ENCODE results near the gene RAD51B. TPM values are rescaled to one million over a fixed set of nuclear protein-coding genes. Genes with fewer than 3 reads are reported as not detected.
"Not testable (repeated sequence)": the region's sequence is repeated elsewhere in the genome, so short reads cannot be mapped to it uniquely, and the experiment has no call there.

RAD51B gene
- total and polyA plus RNA-seq, 4 donors = 2.8 to 39.6 (median 13.3) TPM; not detected in 1

DNA sequence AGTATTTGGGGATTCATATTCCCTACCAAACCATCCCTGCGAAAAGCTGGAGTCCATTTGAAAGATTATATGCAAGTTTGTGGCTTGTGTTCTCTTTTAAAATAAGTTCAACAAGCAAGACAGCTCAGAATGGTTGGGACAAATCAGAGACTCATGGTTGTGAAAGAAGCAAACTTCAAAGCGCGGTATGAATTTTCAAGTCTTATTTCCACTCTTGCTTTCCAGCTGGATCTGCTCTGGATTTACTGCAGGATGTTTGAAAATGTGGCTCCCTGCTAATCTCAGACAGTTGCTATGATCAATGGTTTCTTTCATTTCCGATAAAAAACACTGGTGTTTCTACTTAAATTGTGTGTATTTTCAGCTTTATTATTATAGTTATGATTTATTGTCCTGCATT, 477.5 kb downstream of the RAD51B start:
- Histone ChIP-seq H3K36me3 (ENCODE audit: control insufficient read depth in 1 of 2, insufficient read depth in 2 of 2, low read length in 1 of 2) (no peaks in the 10 kb centered on the region), H3K9me3 (ENCODE audit: control insufficient read depth, low read length) (peaks cover under 1% of the 10 kb centered on the region), H3K27ac (ENCODE audit: low read depth in 1 of 2, low read length in 2 of 2) (no peak overlapping the region), H3K4me3 (ENCODE audit: low read length in 2 of 2) (no peak overlapping the region), H3K27me3 (ENCODE audit: control insufficient read depth in 1 of 2, insufficient read depth in 2 of 2, low read length in 1 of 2) (no peaks in the 10 kb centered on the region), H3K4me1 (ENCODE audit: control insufficient read depth in 1 of 2, insufficient read depth in 2 of 2, low read length in 2 of 2) (peaks cover 0 to 2% of the 10 kb centered on the region in 2 donors)
- intact Hi-C loops (cut with DNase I) = no loop called here
- WGBS, 2 donors = 87 to 88% methylated on average over 4 of the region's 4 CpGs
- DNase-seq (no peak), ATAC-seq (ENCODE audit: low FRiP score) (no peak)

DNA sequence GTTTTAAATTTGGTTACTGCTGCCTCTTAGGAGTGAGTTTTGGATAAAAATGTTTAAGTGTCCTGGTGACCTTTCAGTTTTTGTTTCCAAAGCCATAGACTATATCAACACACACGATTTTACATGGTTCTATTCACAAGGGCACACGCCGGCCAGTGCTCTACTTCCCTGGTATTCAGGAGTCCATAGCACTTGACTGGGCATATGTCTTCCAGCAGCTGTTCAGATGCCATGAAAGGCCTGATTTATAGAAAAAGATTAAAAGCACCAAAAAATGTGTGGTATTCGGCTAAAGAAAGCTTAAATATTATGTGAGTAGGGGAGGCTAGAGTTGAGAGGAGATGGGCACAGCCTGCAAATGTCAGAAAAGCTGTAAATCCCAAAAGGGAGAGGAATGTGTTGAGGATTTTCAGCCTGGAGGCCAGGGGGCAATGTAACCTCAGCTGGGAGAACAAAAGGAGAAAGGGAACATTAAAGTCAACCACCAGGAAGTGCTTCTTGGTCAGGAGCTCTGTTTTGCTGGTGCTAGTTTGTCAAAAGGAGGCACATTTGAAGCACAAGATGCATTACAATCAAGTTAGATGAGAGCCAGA, 478.4 kb downstream of the RAD51B start:
- Histone ChIP-seq H3K4me3 (ENCODE audit: low read length in 2 of 2) (no peak overlapping the region), H3K36me3 (ENCODE audit: control insufficient read depth in 1 of 2, insufficient read depth in 2 of 2, low read length in 1 of 2) (no peaks in the 10 kb centered on the region), H3K27ac (ENCODE audit: low read depth in 1 of 2, low read length in 2 of 2) (no peak overlapping the region), H3K4me1 (ENCODE audit: control insufficient read depth in 1 of 2, insufficient read depth in 2 of 2, low read length in 2 of 2) (peaks cover 0 to 2% of the 10 kb centered on the region in 2 donors), H3K27me3 (ENCODE audit: control insufficient read depth in 1 of 2, insufficient read depth in 2 of 2, low read length in 1 of 2) (no peaks in the 10 kb centered on the region), H3K9me3 (ENCODE audit: control insufficient read depth, low read length) (peaks cover 1% of the 10 kb centered on the region)
- DNase-seq (no peak), ATAC-seq (ENCODE audit: low FRiP score) (no peak)
- 73 to 74% methylated on average over 4 of the region's 4 CpGs for WGBS, 2 donors
- intact Hi-C loops (cut with DNase I) = no loop called here

DNA sequence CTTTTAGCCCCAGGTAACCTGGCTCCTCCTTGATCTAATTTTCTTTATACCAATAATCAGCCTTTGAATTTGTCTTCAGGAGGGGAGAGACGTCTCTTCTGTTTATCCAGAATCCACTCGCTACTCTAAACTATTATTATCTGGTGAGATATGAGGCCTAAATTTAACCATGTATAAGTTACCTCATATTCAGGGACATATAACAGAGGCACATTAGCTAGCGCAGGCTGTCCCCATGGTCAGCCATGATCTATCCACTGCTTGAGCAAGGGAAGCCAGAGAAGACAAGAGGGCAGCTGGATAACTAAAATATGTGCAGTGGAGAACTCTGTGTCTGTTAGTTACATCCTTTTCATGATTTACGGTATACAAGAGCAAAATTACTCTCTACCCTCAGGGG, 481.0 kb downstream of the RAD51B start:
- Histone ChIP-seq H3K4me1 (ENCODE audit: control insufficient read depth in 1 of 2, insufficient read depth in 2 of 2, low read length in 2 of 2) (peaks cover 0 to 2% of the 10 kb centered on the region in 2 donors), H3K27ac (ENCODE audit: low read depth in 1 of 2, low read length in 2 of 2) (no peak overlapping the region), H3K9me3 (ENCODE audit: control insufficient read depth, low read length) (peaks cover 1% of the 10 kb centered on the region), H3K36me3 (ENCODE audit: control insufficient read depth in 1 of 2, insufficient read depth in 2 of 2, low read length in 1 of 2) (no peaks in the 10 kb centered on the region), H3K27me3 (ENCODE audit: control insufficient read depth in 1 of 2, insufficient read depth in 2 of 2, low read length in 1 of 2) (no peaks in the 10 kb centered on the region), H3K4me3 (ENCODE audit: low read length in 2 of 2) (no peak overlapping the region)
- no peak for DNase-seq
- 90 to 93% methylated on average over 4 of the region's 4 CpGs for WGBS, 2 donors
- no peak for ATAC-seq (ENCODE audit: low FRiP score)
- intact Hi-C loops (cut with DNase I) = loop anchor here in 1 of 2 donors (10.0 kb wide), 1 partner anchor 224 kb away; no protein-coding TSS in a partner anchor

DNA sequence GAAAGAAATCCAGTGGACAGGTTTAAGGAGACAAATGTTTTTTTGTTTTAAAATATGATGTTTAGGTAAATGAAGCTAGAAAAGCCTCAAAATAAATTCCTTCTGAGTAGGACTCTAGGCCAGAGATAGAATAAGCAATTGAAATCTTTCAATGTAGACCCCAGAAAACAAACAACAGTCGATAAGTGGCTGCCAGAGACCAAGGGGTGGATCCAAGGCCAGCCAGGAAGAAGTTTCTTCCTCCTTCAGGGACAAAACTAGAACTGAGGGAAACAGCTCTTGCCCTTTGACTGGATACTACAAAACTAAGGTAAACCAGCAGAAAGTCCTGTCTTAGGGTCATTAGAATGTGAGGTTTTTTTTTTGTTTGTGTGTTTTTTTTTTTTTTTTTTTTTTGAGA, 481.6 kb downstream of the RAD51B start:
- no peak overlapping the region for H3K4me3 ChIP-seq (ENCODE audit: low read length in 2 of 2)
- no peak for DNase-seq
- peaks cover 1% of the 10 kb centered on the region for H3K9me3 ChIP-seq (ENCODE audit: control insufficient read depth, low read length)
- H3K27me3 ChIP-seq (ENCODE audit: control insufficient read depth in 1 of 2, insufficient read depth in 2 of 2, low read length in 1 of 2) = no peaks in the 10 kb centered on the region
- H3K36me3 ChIP-seq (ENCODE audit: control insufficient read depth in 1 of 2, insufficient read depth in 2 of 2, low read length in 1 of 2) = no peaks in the 10 kb centered on the region
- no peak overlapping the region for H3K27ac ChIP-seq (ENCODE audit: low read depth in 1 of 2, low read length in 2 of 2)
- intact Hi-C loops (cut with DNase I) = loop anchor here in 1 of 2 donors (10.0 kb wide), 1 partner anchor 224 kb away; no protein-coding TSS in a partner anchor
- ATAC-seq (ENCODE audit: low FRiP score) = no peak
- H3K4me1 ChIP-seq (ENCODE audit: control insufficient read depth in 1 of 2, insufficient read depth in 2 of 2, low read length in 2 of 2) = peaks cover 0 to 2% of the 10 kb centered on the region in 2 donors
- 48 to 64% methylated on average over 1 of the region's 1 CpG for WGBS, 2 donors

DNA sequence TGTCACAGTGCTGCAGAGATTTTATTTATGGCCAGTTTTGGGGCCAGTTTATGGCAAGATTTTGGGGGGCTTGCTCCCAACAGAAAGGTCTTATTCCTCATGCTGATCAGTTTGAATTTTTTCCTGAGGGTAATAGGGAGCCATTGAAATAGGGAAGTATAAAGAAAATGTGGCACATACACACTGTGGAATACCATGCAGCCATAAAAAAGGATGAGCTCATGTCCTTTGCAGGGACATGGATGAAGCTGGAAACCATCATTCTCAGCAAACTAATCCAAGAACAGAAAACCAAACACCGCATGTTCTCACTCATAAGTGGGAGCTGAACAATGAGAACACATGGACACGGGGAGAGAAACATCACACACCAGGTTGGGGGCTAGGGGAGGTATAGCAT, 483.4 kb downstream of the RAD51B start:
- not testable (repeated sequence) for H3K4me3 ChIP-seq (ENCODE audit: low read length in 2 of 2); ATAC-seq (ENCODE audit: low FRiP score); H3K4me1 ChIP-seq (ENCODE audit: control insufficient read depth in 1 of 2, insufficient read depth in 2 of 2, low read length in 2 of 2); DNase-seq; H3K9me3 ChIP-seq (ENCODE audit: control insufficient read depth, low read length); H3K27me3 ChIP-seq (ENCODE audit: control insufficient read depth in 1 of 2, insufficient read depth in 2 of 2, low read length in 1 of 2); H3K36me3 ChIP-seq (ENCODE audit: control insufficient read depth in 1 of 2, insufficient read depth in 2 of 2, low read length in 1 of 2); H3K27ac ChIP-seq (ENCODE audit: low read depth in 1 of 2, low read length in 2 of 2)
- 100% methylated on average over 2 of the region's 2 CpGs for WGBS, 2 donors
- intact Hi-C loops (cut with DNase I) = loop anchor here in 1 of 2 donors (10.0 kb wide), 1 partner anchor 222 kb away; no protein-coding TSS in a partner anchor

DNA sequence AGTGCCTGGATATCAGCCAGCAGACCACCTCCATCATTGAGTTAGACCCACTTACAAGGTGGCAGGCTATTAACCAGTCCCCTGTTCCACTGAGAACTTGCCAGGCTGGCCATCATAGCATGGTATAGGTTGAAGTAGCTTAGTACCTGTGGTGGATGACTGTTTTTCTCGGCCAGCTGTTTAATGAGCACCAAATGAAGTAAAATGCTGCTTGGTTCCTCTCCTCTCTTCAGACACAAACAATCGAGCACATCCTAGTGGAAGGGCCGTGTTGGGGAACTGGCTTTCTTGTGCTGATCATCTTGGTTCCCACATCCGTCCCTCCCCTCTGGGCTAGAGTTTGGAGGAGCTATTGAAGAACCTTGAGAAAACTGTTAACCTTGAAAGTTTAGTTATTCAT, 486.2 kb downstream of the RAD51B start:
- peaks cover 1% of the 10 kb centered on the region for H3K9me3 ChIP-seq (ENCODE audit: control insufficient read depth, low read length)
- intact Hi-C loops (cut with DNase I) = loop anchor here in 1 of 2 donors (5.0 to 10.0 kb wide), 3 partner anchors 57 to 219 kb away; no protein-coding TSS in a partner anchor
- 91 to 94% methylated on average over 4 of the region's 4 CpGs for WGBS, 2 donors
- H3K27me3 ChIP-seq (ENCODE audit: control insufficient read depth in 1 of 2, insufficient read depth in 2 of 2, low read length in 1 of 2) = no peaks in the 10 kb centered on the region
- ATAC-seq (ENCODE audit: low FRiP score) (no peak), DNase-seq (no peak)
- H3K4me1 ChIP-seq (ENCODE audit: control insufficient read depth in 1 of 2, insufficient read depth in 2 of 2, low read length in 2 of 2) = peaks cover 0 to 4% of the 10 kb centered on the region in 2 donors
- no peaks in the 10 kb centered on the region for H3K36me3 ChIP-seq (ENCODE audit: control insufficient read depth in 1 of 2, insufficient read depth in 2 of 2, low read length in 1 of 2)
- H3K27ac ChIP-seq (ENCODE audit: low read depth in 1 of 2, low read length in 2 of 2) = no peak overlapping the region
- H3K4me3 ChIP-seq (ENCODE audit: low read length in 2 of 2) = no peak overlapping the region

DNA sequence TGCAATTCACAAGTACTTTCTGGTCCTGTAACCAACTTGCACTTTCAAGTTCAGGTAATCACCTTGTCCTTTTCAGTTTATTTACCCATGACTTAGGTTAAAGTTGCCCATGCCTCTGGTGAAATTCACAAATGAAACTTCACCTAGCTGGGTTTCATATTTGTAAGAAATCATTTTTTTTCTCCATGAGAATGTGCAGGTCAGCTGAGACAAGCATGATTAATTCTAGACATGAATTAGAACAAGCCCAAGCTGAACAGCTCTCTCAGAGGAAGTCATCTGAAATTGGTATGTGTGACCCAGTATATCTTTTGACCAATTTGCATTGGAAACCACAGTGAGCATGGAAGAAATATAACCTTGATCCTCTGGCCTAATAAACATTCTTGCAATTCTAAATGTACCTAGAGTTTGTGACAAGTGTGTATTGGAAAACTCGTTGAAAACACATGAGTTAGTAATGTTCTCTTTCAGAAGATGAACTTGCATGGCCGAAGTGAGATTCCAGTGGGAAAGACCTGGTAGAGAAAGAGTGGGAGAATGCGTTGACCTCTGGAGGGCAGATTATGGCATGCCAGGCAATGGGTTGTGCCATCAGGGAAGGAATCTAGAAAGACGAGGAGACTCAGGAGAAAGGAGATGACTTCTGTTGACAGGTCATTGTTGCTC, 486.8 kb downstream of the RAD51B start:
- no peak for ATAC-seq (ENCODE audit: low FRiP score)
- peaks cover 0 to 4% of the 10 kb centered on the region in 2 donors for H3K4me1 ChIP-seq (ENCODE audit: control insufficient read depth in 1 of 2, insufficient read depth in 2 of 2, low read length in 2 of 2)
- no peaks in the 10 kb centered on the region for H3K36me3 ChIP-seq (ENCODE audit: control insufficient read depth in 1 of 2, insufficient read depth in 2 of 2, low read length in 1 of 2)
- intact Hi-C loops (cut with DNase I) = loop anchor here in 1 of 2 donors (5.0 to 10.0 kb wide), 3 partner anchors 56 to 218 kb away; no protein-coding TSS in a partner anchor
- no peak overlapping the region for H3K4me3 ChIP-seq (ENCODE audit: low read length in 2 of 2)
- peak overlapping the region; percentile 39 to 71 for H3K27ac ChIP-seq (ENCODE audit: low read depth in 1 of 2, low read length in 2 of 2)
- peaks cover 1% of the 10 kb centered on the region for H3K9me3 ChIP-seq (ENCODE audit: control insufficient read depth, low read length)
- 76 to 84% methylated on average over 4 of the region's 4 CpGs for WGBS, 2 donors
- DNase-seq = no peak
- no peaks in the 10 kb centered on the region for H3K27me3 ChIP-seq (ENCODE audit: control insufficient read depth in 1 of 2, insufficient read depth in 2 of 2, low read length in 1 of 2)

DNA sequence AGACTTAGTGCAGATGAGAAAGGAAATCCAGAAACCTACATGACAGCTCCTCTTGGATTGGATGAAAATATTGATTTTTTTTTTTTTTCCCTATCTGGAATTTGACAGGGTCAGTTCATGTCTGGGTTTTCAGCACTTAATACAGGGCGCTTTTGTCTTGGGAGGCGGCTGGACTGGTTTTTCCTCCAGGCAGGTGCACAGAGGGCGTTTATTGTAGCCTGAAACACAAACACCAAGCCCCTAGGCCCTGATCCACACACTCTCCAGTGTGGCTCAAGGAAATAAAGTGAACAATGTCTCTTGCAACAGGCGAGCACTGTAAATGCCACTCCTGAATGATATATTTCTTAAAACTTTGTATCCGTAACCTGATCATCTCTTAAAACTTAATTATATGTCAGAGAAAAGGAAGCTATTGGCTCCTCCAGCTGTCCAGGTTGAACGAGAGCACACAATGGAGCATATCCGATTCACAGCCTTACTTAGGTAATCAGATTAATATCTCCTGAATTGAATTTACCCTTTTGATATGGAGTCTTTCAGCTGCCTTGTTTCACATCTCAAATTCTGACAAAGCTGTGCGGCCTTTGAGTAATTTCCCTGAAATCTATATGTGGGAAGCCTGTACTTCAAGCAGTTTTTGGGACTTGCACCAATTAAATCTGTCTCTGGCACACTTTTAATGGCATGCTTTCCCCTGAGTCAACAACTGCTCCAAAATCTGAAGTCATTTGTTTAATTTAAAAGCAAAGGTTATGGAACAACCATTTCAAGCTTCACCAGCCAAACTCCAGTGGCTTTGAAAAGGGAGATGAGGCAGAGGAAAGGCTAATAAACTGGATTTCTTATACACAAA, 487.6 kb downstream of the RAD51B start:
- peak; percentile 54 for ATAC-seq (ENCODE audit: low FRiP score)
- no peak for DNase-seq
- H3K4me1 ChIP-seq (ENCODE audit: control insufficient read depth in 1 of 2, insufficient read depth in 2 of 2, low read length in 2 of 2) = peaks cover 0 to 4% of the 10 kb centered on the region in 2 donors
- peak overlapping the region; percentile 71 to 76 for H3K27ac ChIP-seq (ENCODE audit: low read depth in 1 of 2, low read length in 2 of 2)
- H3K36me3 ChIP-seq (ENCODE audit: control insufficient read depth in 1 of 2, insufficient read depth in 2 of 2, low read length in 1 of 2) = no peaks in the 10 kb centered on the region
- no peak overlapping the region for H3K4me3 ChIP-seq (ENCODE audit: low read length in 2 of 2)
- 44 to 49% methylated on average over 8 of the region's 8 CpGs for WGBS, 2 donors
- intact Hi-C loops (cut with DNase I) = loop anchor here in 1 of 2 donors (5.0 to 10.0 kb wide), 3 partner anchors 55 to 218 kb away; no protein-coding TSS in a partner anchor
- no peaks in the 10 kb centered on the region for H3K9me3 ChIP-seq (ENCODE audit: control insufficient read depth, low read length)
- no peaks in the 10 kb centered on the region for H3K27me3 ChIP-seq (ENCODE audit: control insufficient read depth in 1 of 2, insufficient read depth in 2 of 2, low read length in 1 of 2)

Measured in aorta (tissue), 5 donors.